Activated T-helper 1 cell treated with anti-CD3 and anti-CD28 coated beads, Interleukin-12 subunit alpha, Interleukin-12 subunit beta, Interleukin-2, Interleukin-4 antibody, amounts not matched to agents 30 ng/mL and 10 ng/mL and 1 ng/mL, durations not matched to agents 14 hours and 24 hours and 36 hours (primary cell): ENCODE measurements around the gene BCR. TPM values are rescaled to one million over a fixed set of nuclear protein-coding genes. Genes with fewer than 3 reads are reported as not detected.

Source experiments
- DNase-seq: peaks from one replicate; pipeline ENCODE4 v3.0.0; 2021; ENCODE audit warnings: low spot score
- H3K27ac Mint-ChIP-seq: one replicate; pipeline ENCODE4 v1.8.0; 2021; ENCODE audit warnings: mild to moderate bottlenecking, mixed read lengths
- H3K27me3 Mint-ChIP-seq: one replicate; pipeline ENCODE4 v1.8.0; 2022; ENCODE audit warnings: mild to moderate bottlenecking, moderate library complexity, mixed read lengths; ENCODE audit not compliant: insufficient read depth
- H3K36me3 Mint-ChIP-seq: one replicate; pipeline ENCODE4 v1.8.0; 2021; ENCODE audit warnings: low read depth, mixed read lengths
- H3K4me1 Mint-ChIP-seq: one replicate; pipeline ENCODE4 v1.8.0; 2021; ENCODE audit warnings: low read depth, mixed read lengths
- H3K4me3 Mint-ChIP-seq: one replicate; pipeline ENCODE4 v1.8.0; 2021; ENCODE audit warnings: mild to moderate bottlenecking, moderate library complexity, mixed read lengths
- H3K9me3 Mint-ChIP-seq: one replicate; pipeline ENCODE4 v1.8.0; 2021; ENCODE audit warnings: mixed read lengths
- intact Hi-C: fragments of 100-400 bp; cut with micrococcal nuclease; formaldehyde crosslinking; loops from one replicate; pipeline ENCODE4 v1.15.1; 2024
- total RNA-seq: library from RNA; stranded (reverse); gene quantifications from 2 replicates; pipeline ENCODE4 v1.2.3, GENCODE V29; 2022

The BCR gene
- total RNA-seq, 1 donor from 2014 or later = 56.8 TPM

DNA sequence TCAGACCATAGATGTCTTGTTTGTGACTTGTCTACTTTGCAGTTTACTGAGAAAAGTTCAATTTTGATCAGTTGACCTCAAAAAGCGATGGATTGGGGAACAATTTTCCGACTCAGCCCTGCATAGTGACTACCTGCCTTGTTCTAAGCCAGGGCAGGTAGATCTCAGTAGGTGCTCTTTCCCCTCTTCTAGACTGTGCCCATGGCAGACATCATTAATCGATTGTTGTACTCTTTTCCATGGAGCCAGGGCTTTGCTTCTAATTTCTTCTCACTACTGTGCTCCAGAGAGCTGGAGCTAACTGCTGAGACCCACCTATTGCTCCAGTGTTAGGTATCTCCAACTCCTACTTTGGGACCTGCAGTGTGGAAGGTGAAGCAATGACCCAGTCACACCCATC, 25.2 kb upstream of the BCR start:
- H3K4me3 Mint-ChIP-seq = no peak overlapping the region
- peaks cover 7% of the 10 kb centered on the region for H3K4me1 Mint-ChIP-seq
- no peaks in the 10 kb centered on the region for H3K9me3 Mint-ChIP-seq
- intact Hi-C loops = no loop called here
- H3K27ac Mint-ChIP-seq = no peak overlapping the region
- H3K27me3 Mint-ChIP-seq = no peaks in the 10 kb centered on the region
- no peaks in the 10 kb centered on the region for H3K36me3 Mint-ChIP-seq
- no peak for DNase-seq

DNA sequence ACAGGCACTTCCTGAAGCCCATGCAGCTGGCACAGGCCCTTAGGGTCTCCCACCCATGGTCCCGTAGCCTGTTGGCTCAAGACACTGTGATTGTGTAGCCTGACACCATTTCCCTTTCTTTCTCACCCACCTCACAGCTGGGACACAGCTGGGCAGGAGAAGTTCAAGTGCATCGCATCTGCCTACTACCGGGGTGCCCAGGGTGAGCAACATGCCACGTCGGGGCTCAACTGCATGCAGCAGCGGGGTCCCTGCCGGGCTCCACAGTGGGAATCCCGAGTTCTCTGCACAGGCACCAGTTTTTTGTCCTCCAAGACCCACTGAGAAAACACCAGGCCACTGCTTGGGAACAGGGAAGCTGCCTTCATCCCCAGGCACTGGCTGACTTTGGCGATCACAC, 24.5 kb upstream of the BCR start:
- DNase-seq = no peak
- Mint-ChIP-seq H3K27ac (no peak overlapping the region), H3K36me3 (no peaks in the 10 kb centered on the region), H3K27me3 (no peaks in the 10 kb centered on the region), H3K9me3 (no peaks in the 10 kb centered on the region), H3K4me3 (no peak overlapping the region), H3K4me1 (peaks cover 7% of the 10 kb centered on the region)
- intact Hi-C loops = no loop called here

DNA sequence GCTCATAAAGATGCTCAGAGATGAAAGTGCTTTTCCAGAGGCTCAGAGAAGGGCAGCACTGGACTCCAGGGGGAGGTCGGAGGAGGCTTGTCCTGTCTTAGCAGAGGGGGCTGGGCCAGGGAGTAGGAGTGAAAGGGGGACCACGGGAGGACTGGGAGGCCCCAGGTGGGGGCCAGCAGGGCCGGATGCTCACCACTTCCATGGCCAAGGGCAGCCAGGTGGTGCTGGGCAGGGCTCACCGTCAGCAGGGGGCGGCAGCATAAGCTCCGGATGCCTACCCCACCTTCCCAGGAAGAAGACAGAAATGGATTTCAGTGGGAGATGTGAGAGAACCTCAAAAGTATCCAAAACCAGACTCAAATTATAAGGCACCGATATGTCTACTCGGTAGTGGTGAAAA, 24.0 kb upstream of the BCR start:
- Mint-ChIP-seq H3K27me3 (no peaks in the 10 kb centered on the region), H3K4me1 (peaks cover 7% of the 10 kb centered on the region), H3K4me3 (no peak overlapping the region), H3K9me3 (no peaks in the 10 kb centered on the region), H3K36me3 (no peaks in the 10 kb centered on the region), H3K27ac (no peak overlapping the region)
- no peak for DNase-seq
- intact Hi-C loops = no loop called here

DNA sequence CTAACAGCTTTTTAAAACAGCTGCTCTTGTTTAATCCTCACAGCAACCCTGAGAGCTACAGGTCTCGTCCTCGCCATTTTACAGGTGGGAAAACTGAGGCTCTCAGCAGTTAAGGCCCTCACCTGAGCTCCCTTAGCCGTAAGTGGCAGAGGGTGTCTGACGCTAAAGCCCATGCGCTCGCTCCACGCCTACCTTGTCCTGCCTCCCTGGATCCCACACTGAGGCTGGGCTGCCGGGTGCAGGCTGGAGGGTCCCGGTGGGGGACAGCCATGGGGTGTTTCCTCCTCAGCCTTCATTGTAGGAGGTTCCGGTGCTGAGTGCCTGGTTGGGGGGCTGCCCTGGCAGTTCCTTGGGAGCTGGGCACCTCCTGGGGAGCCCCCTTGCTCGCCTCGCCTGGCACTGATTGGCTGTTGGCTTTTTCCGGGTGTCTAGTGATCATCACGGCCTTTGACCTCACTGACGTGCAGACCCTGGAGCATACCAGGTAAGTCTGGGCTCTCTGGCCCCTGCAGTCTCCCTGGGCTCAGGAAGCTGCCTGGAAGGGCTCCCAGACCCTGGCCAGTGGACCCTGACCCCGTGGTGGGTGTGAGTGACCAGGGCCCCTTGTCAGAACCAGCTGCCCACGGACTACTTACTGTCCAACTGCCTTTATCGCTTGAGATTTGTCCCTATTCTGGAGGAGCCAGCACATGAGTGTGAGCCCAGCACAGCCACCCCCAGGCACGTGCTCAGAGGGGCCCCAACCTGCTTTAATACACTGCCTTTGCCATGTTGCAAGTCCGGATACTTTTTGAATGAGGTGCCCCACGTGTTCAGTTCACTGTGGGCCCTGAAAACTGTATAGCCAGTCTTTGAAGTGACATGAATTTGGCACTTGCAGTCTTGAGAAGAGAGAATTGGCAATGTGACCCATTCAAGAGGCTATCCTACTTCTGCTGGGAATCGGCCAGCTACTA, 22.5 kb upstream of the BCR start:
- Mint-ChIP-seq H3K27me3 (no peaks in the 10 kb centered on the region), H3K4me3 (no peak overlapping the region), H3K36me3 (no peaks in the 10 kb centered on the region), H3K4me1 (peaks cover 6% of the 10 kb centered on the region), H3K27ac (no peak overlapping the region), H3K9me3 (no peaks in the 10 kb centered on the region)
- intact Hi-C loops = no loop called here
- no peak for DNase-seq

DNA sequence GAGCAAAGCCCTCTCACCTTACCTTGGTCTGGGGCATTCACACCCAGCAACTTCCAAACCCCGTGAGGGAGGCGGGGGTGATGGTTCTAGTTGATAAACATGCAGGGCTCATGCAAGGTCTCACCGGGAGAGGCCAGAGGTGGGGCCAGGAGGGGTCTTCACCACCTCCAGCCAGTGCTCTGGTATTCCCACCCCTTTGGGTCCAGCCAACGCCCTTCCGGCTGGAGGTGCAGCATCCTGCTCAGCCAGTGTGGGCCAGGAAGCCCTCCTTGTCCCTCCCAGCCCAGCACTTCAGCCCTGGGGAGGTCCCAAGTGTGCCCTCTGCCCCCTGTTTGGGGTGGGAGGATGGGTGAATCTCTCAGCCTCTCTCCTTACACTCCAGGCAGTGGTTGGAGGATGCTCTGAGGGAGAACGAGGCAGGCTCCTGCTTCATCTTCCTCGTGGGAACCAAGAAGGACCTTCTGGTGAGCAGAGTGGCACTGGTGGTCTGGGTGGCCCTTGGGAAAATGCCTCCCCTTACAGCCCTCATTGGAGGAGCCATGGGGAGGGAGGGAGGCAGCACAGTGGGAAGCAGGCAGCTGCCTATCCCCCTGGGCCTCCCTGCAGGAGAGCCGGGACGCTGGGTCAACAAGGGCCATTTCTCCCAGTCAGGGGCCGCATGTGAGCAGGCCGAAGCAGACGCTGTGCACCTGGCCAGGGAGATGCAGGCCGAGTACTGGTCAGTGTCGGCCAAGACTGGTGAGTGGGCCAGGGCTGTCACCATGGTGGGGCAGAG, 21.6 kb upstream of the BCR start:
- Mint-ChIP-seq H3K9me3 (no peaks in the 10 kb centered on the region), H3K27ac (no peak overlapping the region), H3K4me1 (no peaks in the 10 kb centered on the region), H3K36me3 (no peaks in the 10 kb centered on the region), H3K4me3 (no peak overlapping the region), H3K27me3 (no peaks in the 10 kb centered on the region)
- no peak for DNase-seq
- intact Hi-C loops = no loop called here

DNA sequence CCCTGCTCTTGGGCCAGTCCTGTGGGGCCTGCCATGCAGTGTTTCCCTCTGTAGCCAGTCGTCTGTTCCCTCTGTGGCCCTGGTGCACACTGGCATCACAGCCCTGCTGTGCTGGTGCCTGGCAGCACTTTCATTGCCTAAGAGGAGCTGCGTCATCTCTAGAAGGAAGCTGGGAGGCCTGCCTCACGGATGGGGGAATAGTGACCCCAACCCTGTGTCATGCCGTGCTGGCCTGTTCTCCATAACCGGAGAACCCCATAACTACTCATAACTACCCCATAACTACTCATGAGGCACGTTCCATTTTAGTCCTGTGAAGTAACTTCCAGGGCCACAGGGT, 21.0 kb upstream of the BCR start:
- Mint-ChIP-seq H3K27ac (no peak overlapping the region), H3K36me3 (no peaks in the 10 kb centered on the region), H3K27me3 (no peaks in the 10 kb centered on the region), H3K4me1 (no peaks in the 10 kb centered on the region), H3K4me3 (no peak overlapping the region), H3K9me3 (no peaks in the 10 kb centered on the region)
- intact Hi-C loops = no loop called here
- DNase-seq = no peak

DNA sequence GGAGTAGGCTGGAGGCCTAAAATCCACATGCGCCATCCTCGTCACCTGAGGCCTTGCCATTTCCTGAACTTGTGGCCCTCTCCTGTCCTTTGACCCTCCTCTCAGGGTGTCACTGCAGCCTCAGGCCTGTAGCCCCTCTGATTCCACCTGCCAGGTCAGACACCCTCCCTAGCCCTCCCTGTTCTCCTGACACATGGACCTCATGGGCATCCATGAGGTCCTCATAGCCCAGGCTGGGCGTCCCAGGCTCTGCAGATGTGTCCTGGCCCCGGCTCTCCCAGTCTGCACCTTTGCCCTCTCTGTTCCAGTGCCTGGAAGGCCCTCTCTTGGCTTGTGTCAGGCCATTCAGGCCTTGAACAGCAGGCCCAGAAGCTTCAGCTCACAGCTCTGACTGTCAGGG, 19.3 kb upstream of the BCR start:
- no peak for DNase-seq
- intact Hi-C loops = no loop called here
- no peaks in the 10 kb centered on the region for H3K4me1 Mint-ChIP-seq

DNA sequence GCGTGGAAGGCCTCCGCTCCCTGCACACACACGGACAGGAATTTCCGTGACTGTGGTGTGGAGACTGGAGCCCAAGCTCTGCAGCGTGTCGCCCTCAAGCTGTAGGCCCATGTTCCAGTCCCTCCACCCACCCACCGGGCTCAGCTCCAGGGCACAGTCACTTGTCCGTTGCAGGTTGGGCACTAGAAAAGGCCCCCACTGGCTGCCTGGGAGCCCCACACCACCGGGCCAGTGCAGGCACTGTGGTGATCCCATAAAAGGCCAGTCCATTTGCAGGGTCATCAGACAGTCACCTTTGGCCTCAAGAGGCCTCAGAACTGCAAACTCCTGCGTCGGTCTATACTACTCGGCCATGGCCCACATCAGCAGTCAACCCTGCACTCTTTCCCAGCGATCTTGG, 18.7 kb upstream of the BCR start:
- Mint-ChIP-seq H3K27ac (no peak overlapping the region), H3K9me3 (no peaks in the 10 kb centered on the region), H3K27me3 (peaks cover 10% of the 10 kb centered on the region), H3K4me1 (no peaks in the 10 kb centered on the region), H3K36me3 (no peaks in the 10 kb centered on the region), H3K4me3 (no peak overlapping the region)
- no peak for DNase-seq
- intact Hi-C loops = no loop called here

More for the DNA sequence above, 19.3 kb upstream of the BCR start:
- no peaks in the 10 kb centered on the region for H3K9me3 Mint-ChIP-seq
- no peaks in the 10 kb centered on the region for H3K36me3 Mint-ChIP-seq
- no peak overlapping the region for H3K27ac Mint-ChIP-seq
- H3K27me3 Mint-ChIP-seq = peaks cover 7% of the 10 kb centered on the region
- no peak overlapping the region for H3K4me3 Mint-ChIP-seq

DNA sequence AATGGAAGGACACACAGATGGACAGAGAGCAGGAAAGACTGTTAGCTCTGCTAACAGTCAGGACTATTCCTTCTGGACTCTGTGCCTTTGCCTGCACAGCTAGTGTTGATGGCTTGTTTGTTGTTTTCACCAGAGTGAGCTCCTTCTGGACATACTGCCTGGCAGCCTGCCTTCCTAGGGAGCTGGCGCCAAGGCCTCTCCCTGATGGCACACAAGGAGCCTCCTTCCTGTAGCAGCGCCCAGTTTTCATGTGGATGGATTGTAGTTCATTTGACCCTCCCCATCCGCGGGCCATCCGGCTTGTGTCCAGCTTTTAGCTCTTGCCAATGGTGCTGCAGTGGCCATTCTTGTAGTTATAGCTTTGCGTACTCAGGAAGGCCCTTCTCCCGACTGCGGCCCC, 16.6 kb upstream of the BCR start:
- no peaks in the 10 kb centered on the region for H3K4me1 Mint-ChIP-seq
- H3K36me3 Mint-ChIP-seq = no peaks in the 10 kb centered on the region
- intact Hi-C loops = no loop called here
- DNase-seq = no peak
- H3K27me3 Mint-ChIP-seq = peaks cover 11% of the 10 kb centered on the region
- no peaks in the 10 kb centered on the region for H3K9me3 Mint-ChIP-seq
- no peak overlapping the region for H3K27ac Mint-ChIP-seq
- no peak overlapping the region for H3K4me3 Mint-ChIP-seq

DNA sequence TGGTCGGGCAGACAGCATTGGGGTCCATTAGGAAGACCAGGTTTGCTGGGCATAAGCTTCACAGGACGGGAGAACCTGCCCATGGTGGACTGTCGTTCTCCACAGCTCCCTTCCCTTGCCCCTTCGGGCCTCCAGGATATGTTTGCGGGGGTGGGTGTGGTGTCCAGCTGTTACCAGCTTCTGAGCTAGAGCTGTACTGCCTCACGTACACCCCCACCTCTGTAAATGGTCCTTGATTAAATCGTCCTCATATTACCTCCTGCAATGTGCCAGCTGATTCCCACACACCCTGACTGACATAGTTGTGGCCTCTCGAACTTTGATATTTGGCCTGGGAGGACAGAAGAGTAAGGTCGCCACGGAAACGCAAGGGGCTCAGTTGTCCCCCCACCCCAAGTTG, 16.2 kb upstream of the BCR start:
- Mint-ChIP-seq H3K36me3 (no peaks in the 10 kb centered on the region), H3K27me3 (peaks cover 11% of the 10 kb centered on the region), H3K9me3 (no peaks in the 10 kb centered on the region), H3K4me1 (no peaks in the 10 kb centered on the region), H3K27ac (no peak overlapping the region), H3K4me3 (no peak overlapping the region)
- intact Hi-C loops = no loop called here
- DNase-seq = no peak

DNA sequence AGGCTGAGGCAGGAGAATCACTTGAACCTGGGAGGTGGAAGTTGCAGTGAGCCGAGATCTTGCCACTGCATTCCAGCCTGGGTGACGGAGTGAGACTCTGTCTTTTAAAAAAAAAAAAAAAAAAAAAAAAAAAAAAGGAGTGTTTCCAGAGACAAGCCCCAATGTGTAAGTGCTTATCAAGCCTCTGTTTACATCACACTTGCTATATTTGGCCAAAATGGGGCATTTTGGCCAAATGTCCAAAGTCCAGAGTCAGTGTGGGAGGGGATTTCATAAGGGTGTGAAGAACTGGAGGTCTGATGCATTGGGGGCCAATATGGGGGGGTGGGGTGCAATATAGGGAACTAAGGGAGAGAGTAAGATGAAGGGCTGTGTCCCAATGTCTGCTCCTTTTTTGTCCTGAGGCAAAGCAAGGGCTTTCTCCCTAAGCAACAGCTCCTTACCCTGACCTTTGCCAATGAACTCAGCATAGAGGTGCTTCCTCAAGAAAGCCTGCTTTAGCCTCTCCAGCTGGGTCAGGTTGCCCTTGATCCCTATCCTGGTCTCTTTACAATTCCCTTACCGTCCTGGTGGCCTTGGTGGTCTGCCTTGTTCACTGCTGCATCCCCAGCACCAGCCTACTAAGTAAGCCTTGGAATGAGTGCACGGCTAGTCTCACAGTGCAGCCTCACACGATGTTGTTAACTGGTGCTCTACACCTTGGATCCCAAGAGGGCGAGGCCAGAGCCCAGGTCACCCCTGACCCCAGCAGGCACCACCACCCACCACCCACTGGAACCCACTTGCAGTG, 14.1 kb upstream of the BCR start:
- no peaks in the 10 kb centered on the region for H3K4me1 Mint-ChIP-seq
- no peak for DNase-seq
- peaks cover 11% of the 10 kb centered on the region for H3K27me3 Mint-ChIP-seq
- no peak overlapping the region for H3K27ac Mint-ChIP-seq
- no peaks in the 10 kb centered on the region for H3K36me3 Mint-ChIP-seq
- intact Hi-C loops = no loop called here
- no peaks in the 10 kb centered on the region for H3K9me3 Mint-ChIP-seq
- no peak overlapping the region for H3K4me3 Mint-ChIP-seq

DNA sequence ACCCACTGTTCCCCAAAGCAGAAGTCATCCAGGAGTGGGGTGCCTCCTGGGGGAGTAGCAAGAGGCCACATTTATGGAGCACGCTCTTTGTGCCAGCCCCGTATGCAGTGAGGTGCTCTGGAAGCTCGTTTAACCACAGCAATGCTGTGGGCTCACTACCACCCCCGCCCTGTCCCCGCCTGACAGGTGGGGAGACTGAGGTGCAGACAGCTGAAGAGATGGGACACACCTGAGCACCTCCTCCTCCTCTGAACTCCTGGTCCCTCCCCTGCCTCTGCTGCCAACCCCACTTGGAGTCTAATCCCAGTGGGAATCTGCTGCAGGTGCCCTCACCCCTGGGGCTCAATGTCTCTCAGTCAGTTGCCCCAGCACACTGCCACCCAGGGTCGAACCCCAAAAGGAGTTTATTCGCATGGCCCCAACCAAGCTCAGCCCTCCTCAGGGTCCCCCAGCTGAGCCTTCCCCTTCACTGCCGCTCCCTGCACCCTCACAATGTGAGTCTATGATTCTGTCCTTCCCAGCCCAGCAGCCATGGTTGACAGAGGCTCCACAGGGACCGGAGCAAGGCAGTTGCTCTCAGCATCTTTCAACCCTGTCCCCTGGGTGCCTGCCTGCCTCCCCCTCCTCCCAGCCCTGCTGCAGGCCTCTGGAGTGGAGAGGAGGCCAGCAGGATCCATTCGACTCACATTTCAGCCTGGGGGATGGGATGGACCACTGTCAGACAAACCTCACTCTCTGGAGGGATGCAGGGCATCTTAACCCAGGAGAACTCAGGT, 13.3 kb upstream of the BCR start:
- intact Hi-C loops = no loop called here
- H3K9me3 Mint-ChIP-seq = no peaks in the 10 kb centered on the region
- H3K36me3 Mint-ChIP-seq = no peaks in the 10 kb centered on the region
- no peak for DNase-seq
- peaks cover 11% of the 10 kb centered on the region for H3K27me3 Mint-ChIP-seq
- no peak overlapping the region for H3K27ac Mint-ChIP-seq
- H3K4me3 Mint-ChIP-seq = no peak overlapping the region
- no peaks in the 10 kb centered on the region for H3K4me1 Mint-ChIP-seq
